Activated CD4-positive, alpha-beta T cell treated with anti-CD3 and anti-CD28 coated beads, Interleukin-2, amount 50 U/mL, for 24 hours (primary cell): ENCODE results near the gene STX8.

ENCODE experiments used
- DNase-seq, 2 donors: peaks; one replicate each; pipeline ENCODE4 v3.0.0-alpha.2; 2020; ENCODE audit warnings: low read depth in 1 of 2, low spot score in 1 of 2

The STX8 gene

DNA sequence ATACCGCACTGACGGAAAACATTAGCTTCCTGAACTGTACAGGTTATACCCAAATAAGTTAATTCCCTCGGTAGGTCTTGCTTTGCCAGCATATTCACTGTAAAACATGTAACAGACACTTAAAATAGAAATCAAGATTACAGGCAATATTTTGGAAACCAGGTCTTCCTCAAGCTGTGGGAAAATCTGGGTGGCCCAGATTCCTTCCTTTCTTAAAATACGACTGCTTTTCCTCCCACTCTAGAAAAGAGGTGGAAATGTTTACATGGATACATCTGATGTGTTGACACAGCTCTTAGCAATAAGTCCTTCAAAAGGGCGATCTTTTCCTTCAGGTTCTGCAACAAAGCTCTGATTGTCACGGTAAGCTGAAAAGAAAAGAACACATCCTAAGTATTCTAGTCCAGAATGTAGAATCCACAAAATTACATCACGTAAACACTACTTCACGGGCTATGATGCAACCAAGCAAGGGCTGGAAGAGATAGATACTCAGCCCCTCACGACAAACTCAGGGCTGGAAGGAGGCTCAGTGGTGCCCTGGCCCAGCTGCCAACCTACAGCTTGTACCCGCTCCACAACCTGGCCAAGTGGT is 18.4 kb downstream of the STX8 start:
- DNase-seq: no peak

DNA sequence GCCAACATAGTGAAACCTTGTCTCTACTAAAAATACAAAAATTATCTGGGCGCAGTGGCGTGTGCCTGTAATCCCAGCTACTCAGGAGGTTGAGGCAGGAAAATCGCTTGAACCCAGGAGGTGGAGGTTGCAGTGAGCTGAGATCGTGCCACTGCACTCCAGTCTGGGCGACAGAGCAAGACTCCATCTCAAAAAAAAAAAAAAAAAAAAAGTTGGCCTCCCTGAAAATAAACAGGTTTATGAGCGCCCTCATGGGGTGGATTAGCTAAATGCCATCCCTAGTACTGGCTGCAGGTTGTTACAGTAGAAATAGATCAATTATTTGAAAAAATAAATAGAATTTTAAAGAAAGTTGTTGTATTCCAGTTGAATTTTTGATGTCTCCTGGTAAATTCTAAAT is 20.9 kb downstream of the STX8 start:
- peak in 1 of 2 donors; percentile 16 for DNase-seq

DNA sequence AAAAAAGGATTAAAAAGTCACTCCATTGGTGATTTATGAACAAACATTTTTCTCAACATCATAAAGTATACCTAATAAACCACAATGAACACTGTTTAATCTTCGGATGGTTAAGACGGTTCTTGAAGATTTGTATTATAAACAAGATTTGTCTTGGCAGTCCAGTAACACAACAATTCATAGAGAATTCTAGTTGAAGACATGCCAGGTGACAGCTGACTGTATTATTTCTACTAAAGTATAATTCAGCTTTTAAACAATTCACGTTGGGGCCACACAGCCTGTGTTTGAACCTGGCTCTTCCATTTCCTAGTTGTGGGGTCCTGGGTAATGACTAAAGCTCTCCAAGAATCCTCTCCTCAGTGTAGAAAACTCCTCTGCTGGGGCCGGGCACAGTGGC is 22.0 kb downstream of the STX8 start:
- DNase-seq: no peak

DNA sequence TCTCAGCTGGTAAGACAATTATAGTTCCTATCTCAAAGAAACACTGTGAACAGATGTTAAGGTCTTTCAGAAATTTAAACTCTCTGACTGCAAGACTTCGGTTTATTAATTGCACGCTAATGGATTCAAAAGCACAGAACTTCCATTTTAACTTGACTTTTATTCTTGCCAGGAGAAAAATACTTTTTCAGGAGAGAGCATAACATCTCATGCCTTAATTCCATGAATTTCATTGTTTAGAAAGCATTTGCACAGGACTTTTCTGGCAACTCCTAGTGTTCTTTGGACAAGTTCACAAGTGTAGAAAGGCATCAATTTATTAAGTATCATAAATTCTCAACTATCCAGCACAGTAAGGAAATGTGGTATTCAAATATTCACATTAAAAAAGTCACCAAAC is 22.4 kb downstream of the STX8 start:
- DNase-seq: no peak

DNA sequence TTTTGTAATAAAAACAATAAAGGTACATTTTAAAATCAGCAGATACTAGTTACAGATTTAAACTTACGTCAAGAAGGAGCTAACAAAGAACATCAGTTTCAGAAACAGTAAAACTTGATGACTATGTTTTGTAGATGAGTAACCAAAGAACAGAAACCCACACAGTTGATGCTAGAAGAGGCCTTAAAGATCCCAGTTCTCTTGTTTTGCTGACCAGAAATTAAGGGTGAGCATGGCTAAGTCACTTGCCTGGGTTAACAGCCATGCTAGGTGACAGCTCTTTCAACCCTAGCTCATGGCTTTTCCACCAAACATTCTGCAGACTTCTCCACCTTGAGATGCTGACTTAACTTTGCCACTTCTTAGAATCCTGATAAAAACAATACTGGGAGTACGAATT is 26.4 kb downstream of the STX8 start:
- no peak for DNase-seq

DNA sequence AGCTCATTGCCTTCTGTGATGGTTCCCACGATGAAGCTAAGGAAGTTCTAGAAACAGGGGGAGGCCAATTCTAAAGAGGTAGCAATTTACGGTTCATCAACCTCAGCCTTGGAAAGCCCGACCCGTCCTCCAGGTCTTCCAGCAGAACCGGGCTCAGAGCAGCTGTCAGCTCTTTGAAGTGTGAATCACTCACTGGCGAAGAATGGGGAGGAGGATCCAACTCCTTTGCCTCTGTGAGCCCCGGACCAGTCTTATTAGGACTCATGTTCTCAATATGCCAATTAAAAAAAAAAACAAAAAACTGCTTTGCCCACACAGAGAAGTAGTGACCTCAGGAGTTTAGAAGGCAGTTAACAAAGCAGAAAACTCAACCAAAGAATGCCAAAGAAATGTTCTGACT is 31.4 kb downstream of the STX8 start:
- no peak for DNase-seq

DNA sequence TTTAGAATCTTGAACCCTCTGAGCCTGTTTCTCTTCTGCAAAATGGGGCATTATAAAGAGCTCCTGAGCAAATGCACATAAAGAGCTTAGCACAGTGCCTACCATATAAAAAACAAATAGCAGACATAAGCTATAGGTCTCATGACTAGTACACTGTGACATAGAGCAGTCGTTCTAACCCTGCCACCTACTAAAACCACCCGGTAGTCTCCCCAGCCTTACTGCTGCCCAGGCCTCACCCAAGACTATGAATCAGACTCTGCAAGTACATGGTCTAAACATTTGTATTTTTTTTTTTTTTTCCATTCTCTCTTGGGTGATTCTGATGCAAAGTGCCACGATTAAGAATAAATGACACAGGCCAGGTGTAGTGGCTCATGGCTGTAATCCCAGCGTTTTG is 33.9 kb downstream of the STX8 start:
- no peak for DNase-seq

DNA sequence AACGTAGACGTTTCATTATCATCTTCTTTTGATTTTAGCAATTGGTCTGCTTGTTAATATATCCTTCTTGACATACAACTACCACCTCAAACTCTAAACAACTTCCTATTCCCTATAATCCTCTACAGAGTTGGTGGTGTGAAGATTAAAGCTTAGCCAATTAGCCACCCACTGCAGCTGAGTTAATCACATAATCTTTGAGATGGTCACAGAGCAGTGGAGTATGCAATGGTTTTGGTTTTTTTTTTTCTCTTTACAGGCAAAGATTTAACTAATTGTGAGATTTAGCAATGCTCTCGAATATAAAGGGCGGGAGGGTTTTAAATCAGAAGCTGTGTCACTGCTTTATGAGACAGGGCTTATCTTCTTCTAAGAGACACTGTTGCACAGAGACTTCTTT is 37.0 kb downstream of the STX8 start:
- no peak for DNase-seq

DNA sequence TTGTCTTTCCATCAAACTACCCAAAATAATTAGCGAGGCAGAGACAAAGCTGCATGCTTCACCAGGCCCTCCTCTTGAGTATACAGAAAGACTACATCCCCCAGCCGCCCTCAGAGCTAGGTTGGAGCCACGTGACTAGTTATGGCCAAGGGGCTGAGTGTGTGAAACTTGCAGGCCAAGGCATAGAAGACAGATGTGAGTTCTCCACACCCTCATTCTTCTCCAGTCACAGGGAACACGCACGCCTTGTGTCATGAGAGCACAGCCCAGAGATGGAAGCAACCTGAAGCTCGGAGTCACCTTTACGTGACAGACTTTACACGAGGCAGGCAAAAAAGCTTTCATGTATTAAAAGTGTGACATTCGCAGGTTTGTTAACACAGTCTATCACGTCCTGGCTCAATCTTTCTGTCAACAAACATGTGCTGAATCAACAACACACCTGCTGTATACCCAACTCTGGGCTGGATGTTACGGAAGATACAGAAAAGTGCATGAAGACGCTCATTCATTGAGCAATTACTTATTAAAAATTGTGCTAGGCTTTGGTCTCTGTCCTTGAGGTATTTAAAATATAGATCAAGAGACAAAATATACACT is 38.3 kb downstream of the STX8 start:
- DNase-seq: no peak

DNA sequence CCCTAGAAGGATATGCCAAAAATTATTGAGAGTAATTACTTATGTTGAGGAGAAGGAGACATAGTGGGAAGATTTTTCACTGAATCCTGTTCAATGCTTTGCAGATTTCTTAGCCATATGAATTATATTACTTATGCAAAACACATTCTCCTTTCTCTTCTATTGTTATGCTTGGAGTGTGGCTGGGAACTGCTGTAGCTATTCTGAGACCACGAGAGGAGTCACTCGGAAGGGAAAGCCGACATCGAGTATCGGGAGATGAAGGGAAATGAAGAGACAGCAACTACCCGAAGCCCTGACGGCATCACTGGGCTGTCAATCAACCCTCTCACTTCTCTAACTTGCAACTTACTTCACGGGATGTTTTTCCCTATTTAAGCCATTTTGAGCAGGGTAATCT is 39.6 kb downstream of the STX8 start:
- DNase-seq: no peak

DNA sequence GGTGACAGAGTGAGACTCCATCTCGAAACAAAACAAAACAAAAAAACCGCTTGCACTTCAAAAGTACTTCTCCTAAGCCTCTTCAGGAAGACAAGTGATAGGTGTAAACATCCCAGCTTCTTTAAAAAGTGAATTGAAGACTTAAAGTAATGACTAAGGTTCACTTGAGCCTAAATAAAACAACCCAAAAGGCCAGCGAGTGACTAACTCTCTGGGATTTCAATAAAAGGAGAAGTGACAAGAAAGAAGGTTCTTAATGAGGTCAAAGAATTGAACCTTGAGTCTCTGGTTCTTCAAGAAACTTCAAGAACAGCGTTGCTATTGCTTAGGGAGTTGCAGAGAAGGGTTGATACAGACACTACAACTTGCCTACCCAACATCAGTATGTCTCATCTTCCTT is 42.2 kb downstream of the STX8 start:
- no peak for DNase-seq

DNA sequence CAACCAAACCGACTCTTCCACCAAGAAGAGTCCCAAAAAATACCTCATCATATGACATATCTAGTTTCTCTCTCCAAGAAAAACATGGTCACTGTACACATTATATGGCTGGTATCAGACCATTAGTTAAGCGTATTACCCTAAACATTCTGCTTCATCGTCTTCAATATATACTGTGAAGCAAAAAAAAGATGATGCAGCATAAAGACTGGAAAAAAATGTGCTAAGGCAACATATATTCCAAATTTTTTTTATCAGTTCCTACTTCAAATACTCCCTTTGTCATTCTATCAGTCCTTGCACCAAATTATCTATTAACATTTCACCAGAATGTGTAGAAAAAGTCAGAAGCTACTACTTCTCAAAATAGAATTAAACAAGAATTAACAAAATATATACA is 42.9 kb downstream of the STX8 start:
- DNase-seq: no peak

DNA sequence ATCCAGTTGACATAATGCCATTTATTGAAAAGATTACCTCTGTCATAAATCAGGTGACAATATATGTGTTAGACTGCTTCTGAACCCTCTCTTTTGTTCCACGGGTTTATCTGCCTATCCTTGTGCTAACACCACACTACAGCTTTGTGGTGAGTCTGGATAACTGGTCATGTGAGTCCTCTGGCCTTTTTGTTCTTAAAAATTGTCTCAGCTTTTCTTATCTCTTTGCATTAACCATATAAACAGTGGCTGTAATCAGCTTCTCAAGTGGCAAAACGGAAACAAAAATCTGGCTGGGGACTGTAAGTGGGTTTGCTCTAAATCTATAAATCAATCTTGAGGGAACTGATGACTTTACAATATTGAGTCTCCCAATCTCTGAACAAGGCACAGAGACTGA is 44.6 kb downstream of the STX8 start:
- no peak for DNase-seq

DNA sequence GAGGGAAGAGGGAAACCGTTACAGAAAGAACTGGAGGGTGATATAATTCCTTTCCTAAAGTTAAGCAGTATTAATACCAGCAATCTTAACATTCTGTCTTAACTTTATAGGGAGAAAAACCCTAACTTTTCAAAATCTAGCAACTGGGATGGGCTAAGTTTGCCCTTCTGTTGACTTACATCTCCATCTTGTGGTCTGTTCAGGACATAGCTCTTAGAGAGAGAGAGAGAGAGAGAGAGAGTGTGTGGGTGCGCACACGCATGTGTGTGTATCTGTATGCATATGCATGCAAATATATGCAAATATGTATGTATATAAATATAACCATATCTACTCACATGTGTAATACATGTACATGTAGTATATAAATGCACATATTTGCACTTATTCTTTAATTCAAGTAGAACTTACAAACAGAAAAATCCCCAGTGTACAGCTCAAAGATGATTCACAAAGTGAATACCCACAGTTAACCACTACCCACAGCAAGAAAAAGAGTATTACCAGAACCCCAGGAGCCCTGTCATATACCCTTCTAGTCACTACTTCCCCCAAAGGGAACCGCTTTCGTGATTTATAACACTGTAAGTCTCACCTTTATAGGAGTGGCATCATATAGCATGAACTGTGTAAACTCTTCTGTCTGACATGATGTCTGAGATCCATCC is 46.5 kb downstream of the STX8 start:
- DNase-seq: no peak

DNA sequence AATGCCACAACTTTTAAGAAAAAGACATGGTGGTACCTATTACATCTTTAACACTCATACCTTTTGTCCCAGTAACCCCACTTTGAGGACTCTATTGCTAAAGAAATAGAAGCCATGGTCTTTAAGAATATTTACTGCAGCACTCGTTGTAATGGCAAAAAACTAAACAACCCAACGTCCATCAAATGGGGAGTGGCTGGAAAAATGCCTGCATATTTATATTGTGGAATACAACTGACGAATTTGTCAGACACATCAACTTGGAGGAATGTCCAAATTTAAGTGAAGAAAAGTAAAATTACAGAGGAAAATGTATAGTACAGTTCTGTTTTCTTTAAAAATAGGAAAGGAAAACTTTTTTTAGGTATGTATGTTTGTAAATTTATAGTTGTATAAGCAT is 47.8 kb downstream of the STX8 start:
- DNase-seq: no peak

DNA sequence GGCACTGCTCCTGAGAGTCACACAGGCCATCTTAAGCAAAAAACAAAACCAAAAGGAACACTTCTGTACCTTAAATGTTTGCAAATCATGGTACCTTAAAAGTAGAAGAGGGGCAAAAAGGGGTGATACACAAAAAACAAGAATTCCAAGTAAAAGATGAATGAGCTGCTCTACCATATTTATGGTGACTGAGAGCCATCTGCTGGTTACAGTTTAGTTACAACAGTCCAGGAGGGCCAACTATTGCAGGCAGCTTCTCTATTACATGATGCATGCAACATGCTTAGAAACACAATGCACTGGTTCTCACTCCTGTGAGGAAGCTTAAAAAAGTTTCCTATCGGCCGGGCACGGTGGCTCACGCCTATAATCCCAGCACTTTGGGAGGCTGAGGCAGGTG is 53.5 kb downstream of the STX8 start:
- DNase-seq: peak in 1 of 2 donors; percentile 9

DNA sequence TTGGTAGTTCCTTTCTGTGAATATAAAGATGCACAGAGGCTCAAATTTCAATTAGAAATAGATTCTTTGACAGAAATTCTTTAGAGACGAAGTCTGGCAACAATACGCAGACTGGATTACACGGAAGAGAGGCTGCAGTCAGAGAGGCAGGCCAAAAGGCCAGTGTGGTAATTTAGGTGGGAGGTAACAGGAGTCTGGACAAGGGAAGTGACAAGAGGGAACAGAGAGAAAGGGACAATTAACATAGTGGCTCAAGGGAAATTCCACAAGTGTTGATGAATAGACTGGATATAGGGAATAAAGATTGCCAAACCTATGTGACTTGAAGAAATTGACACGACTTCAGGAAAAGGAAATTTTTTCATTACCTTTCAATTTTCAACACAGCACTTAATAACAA is 54.6 kb downstream of the STX8 start:
- DNase-seq: no peak

DNA sequence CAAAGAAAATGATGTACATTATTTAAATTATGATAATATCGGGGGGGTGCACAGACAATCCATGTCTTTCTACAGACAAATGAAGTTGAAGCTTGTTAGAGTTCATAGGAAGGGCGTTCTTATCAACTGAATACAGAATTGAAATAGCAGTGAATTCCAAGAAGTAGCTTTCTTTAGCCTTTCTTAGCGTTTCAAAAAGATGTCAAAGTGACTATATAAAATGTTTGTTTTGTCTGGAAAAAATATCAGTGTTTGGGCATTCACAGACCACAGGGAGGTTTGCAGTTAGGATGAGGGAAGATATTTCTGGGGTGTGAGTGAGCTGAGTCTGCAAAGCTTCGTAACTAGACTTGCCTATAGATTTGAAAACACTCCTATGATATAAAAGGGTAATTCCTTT is 55.0 kb downstream of the STX8 start:
- DNase-seq: no peak

DNA sequence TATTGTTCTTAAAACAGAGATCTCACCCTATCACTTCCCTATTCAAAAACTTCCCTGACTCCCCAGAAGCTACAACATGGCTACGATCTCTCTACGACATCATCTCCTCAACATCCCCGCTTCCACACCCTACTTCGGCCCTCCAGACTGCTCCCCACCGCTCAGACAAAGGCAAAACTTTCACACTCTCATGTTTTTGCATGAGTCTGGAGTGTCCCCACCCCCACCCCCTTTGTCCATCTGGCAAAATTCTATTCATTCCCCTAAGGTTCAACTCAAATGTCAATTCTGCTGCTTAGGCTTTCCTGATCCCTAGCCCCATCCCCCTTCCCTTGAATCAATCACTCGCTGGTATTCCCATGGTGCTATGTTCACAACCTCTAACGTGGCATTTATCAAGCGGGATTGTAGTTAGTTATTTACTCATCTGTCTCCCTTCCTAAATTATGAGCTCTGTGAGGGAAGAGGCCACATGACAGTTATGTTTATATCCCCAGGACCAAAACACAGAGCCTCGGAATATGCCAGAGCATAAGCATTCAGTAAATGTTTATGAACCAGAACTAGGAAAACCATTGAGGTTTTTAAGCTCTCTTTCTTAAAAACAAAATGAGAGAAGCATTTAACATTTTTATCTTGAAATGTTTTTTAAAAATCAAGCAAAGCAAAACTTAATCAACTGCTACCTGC is 55.9 kb downstream of the STX8 start:
- no peak for DNase-seq

DNA sequence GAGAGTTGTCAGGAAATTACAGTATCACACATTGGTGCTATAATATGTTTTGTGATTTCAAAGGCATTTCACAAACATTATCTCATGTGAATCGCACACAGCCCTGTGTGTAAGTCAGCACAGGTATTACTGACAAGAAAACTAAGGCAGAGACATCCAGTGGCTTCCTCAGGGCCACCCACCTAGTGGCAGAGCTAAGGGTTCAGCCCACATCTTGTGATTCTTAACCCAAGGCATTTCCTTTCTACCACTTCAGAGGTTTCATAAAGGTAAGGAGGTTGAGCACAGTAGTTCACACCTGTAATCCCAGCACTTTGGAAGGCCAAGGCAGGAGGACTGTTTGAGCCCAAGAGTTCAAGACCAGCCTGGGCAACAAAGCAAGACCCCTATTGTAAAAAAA is 58.2 kb downstream of the STX8 start:
- no peak for DNase-seq

DNA sequence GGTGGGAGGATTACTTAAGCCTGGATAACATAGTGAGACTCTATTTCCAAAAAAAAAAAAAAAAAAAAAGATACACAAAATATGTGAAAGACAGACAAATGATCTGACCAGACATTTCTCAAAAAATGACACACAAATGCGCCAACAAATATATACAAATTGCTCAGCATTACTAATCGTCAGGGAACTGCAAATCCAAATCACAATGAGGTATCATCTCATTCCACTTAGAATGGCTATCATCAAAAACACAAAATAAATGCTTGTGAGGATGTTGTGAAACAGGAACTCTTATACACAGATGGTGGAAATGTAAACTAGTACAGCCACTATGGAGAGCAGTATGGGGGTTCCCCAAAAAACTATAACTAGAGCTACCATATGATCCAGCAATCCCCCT is 62.4 kb downstream of the STX8 start:
- DNase-seq: no peak
